Ascending aorta (tissue), 2 donors: ENCODE results near the gene MYO9B. TPM values are rescaled to one million over a fixed set of nuclear protein-coding genes. Genes with fewer than 3 reads are reported as not detected.

Experiments
- DNase-seq, 2 donors: peaks; one replicate each; pipeline ENCODE4 v3.0.0-alpha.2; 2019; ENCODE audit warnings: low spot score in 2 of 2
- H3K27ac ChIP-seq, 2 donors: fragments of 200-600 bp; sonication (generic); one replicate each; pipeline ENCODE4 v1.5.1; 2016 to 2017; ENCODE audit warnings: mild to moderate bottlenecking in 1 of 2
- H3K27me3 ChIP-seq: fragments of 200-600 bp; sonication (generic); one replicate; pipeline ENCODE4 v1.5.1; 2017
- H3K36me3 ChIP-seq, 2 donors: fragments of 200-600 bp; sonication (generic); one replicate each; pipeline ENCODE4 v1.5.1; 2016
- H3K4me1 ChIP-seq, 2 donors: fragments of 200-600 bp; sonication (generic); one replicate each; pipeline ENCODE4 v1.5.1; 2016 to 2017; ENCODE audit warnings: mild to moderate bottlenecking in 1 of 2
- H3K4me3 ChIP-seq, 2 donors: fragments of 200-600 bp; sonication (generic); one replicate each; pipeline ENCODE4 v1.5.1; 2016 to 2017; ENCODE audit warnings: mild to moderate bottlenecking in 1 of 2
- H3K9me3 ChIP-seq, 2 donors: fragments of 200-600 bp; sonication (generic); one replicate each; pipeline ENCODE4 v1.5.1; 2016
- CTCF ChIP-seq, 3 experiments: fragments of 200-600 bp in 2 of 3; fragments of 450-650 bp in 1 of 3; sonication (generic) in 2 of 3; IDR thresholded peaks; one replicate each; pipeline ENCODE4 v1.5.1; 2016 to 2019; ENCODE audit warnings: antibody characterized with exemption in 3 of 3, mild to moderate bottlenecking in 1 of 3, moderate library complexity in 1 of 3
- intact Hi-C: fragments of 100-400 bp; cut with DNase I; formaldehyde crosslinking; loops from one replicate; pipeline ENCODE4 v1.15.1; 2023
- total RNA-seq: library from RNA; depleted of rRNA; stranded (reverse); fragments of >200 nt; gene quantifications from one replicate; pipeline ENCODE4 v1.1.0, GENCODE V29; 2016

Gene MYO9B
- total RNA-seq, 1 donor from 2014 or later = 182 TPM

GRCh38 chr19:17086120-17086519 is 10.5 kb downstream of the MYO9B start:
- Histone ChIP-seq H3K36me3 (peaks cover 0 to 7% of the 10 kb centered on the region in 2 donors), H3K9me3 (no peaks in the 10 kb centered on the region), H3K4me1 (peaks cover 24 to 73% of the 10 kb centered on the region in 2 donors), H3K27ac (peak overlapping the region in 1 of 2 donors; percentile 56), H3K4me3 (no peak overlapping the region), H3K27me3 (no peaks in the 10 kb centered on the region)
- TF ChIP-seq CTCF (IDR thresholded peaks at IDR 0.05) = no peak
- no peak for DNase-seq
- intact Hi-C loops = no loop called here

- DNase-seq = no peak
- peaks cover 0 to 7% of the 10 kb centered on the region in 2 donors for H3K36me3 ChIP-seq
- no peaks in the 10 kb centered on the region for H3K27me3 ChIP-seq
- H3K27ac ChIP-seq = peak overlapping the region; percentile 87 to 89
- intact Hi-C loops = no loop called here
- H3K9me3 ChIP-seq = no peaks in the 10 kb centered on the region
- TF ChIP-seq CTCF (IDR thresholded peaks at IDR 0.05) = no peak
- peaks cover 27 to 73% of the 10 kb centered on the region in 2 donors for H3K4me1 ChIP-seq
- H3K4me3 ChIP-seq = no peak overlapping the region
Observed at GRCh38 chr19:17086834-17087233, 11.3 kb downstream of the MYO9B start.

- Histone ChIP-seq H3K4me3 (no peak overlapping the region), H3K36me3 (peaks cover 0 to 7% of the 10 kb centered on the region in 2 donors), H3K9me3 (no peaks in the 10 kb centered on the region), H3K27ac (peak overlapping the region; percentile 87 to 89), H3K4me1 (peaks cover 29 to 72% of the 10 kb centered on the region in 2 donors), H3K27me3 (no peaks in the 10 kb centered on the region)
- TF ChIP-seq CTCF (IDR thresholded peaks at IDR 0.05) = no peak
- intact Hi-C loops = no loop called here
- no peak for DNase-seq
Observed at GRCh38 chr19:17088552-17088951, 13.0 kb downstream of the MYO9B start.

- H3K4me1 ChIP-seq = peaks cover 33 to 75% of the 10 kb centered on the region in 2 donors
- H3K27me3 ChIP-seq = no peaks in the 10 kb centered on the region
- H3K36me3 ChIP-seq = peaks cover 0 to 7% of the 10 kb centered on the region in 2 donors
- no peak for TF ChIP-seq CTCF (IDR thresholded peaks at IDR 0.05)
- intact Hi-C loops = no loop called here
- no peaks in the 10 kb centered on the region for H3K9me3 ChIP-seq
- H3K4me3 ChIP-seq = no peak overlapping the region
- H3K27ac ChIP-seq = peak overlapping the region; percentile 87 to 89
- DNase-seq = no peak
Observed at GRCh38 chr19:17090583-17090982, 15.0 kb downstream of the MYO9B start.

GRCh38 chr19:17091758-17092333 is 16.3 kb downstream of the MYO9B start:
- DNase-seq = no peak
- H3K27ac ChIP-seq = peak overlapping the region; percentile 87 to 89

More at GRCh38 chr19:17091758-17092333, 16.3 kb downstream of the MYO9B start:
- Histone ChIP-seq H3K4me1 (peaks cover 40 to 77% of the 10 kb centered on the region in 2 donors), H3K27me3 (no peaks in the 10 kb centered on the region), H3K9me3 (no peaks in the 10 kb centered on the region), H3K4me3 (no peak overlapping the region), H3K36me3 (peaks cover 0 to 3% of the 10 kb centered on the region in 2 donors)
- no peak for TF ChIP-seq CTCF (IDR thresholded peaks at IDR 0.05)
- intact Hi-C loops = no loop called here
